Measurements from ENCODE around the gene LRIT2. TPM values are rescaled to one million over a fixed set of nuclear protein-coding genes. Genes with fewer than 3 reads are reported as not detected.

The LRIT2 gene
- total RNA-seq, 1 donor, result not detected

- no peaks in the 10 kb centered on the region for H3K9me3 ChIP-seq (ENCODE audit: low read depth, low read length)
- no peaks in the 10 kb centered on the region for H3K4me1 ChIP-seq (ENCODE audit: insufficient read depth, low read length)
- no peak overlapping the region for H3K4me3 ChIP-seq (ENCODE audit: low read length)
- H3K27me3 ChIP-seq (ENCODE audit: insufficient read depth, low read length), result no peaks in the 10 kb centered on the region
These were observed 5.0 kb upstream of the LRIT2 start for GRCh38 chr10:84230359-84230758.

DNA sequence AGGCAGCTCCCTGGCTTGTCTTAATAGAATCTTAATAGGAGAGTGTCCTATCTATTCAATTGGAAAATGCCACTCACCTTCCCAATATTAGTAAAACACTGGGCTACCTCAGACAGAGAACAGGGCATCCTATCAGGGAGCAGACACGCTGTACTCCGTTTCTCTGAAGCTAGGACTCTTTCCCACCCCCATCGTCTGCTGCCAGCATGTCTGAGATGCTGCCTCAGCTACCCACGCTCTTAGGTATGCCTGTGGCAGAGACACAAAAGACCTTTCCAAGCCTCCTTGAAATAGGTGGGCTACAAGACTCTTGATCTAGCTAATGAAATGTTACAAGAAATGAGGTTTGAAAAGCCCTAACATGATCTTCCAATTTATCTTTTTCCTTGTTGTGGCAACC, 2.5 kb upstream of the LRIT2 start:
- Histone ChIP-seq H3K9me3 (ENCODE audit: low read depth, low read length) (no peaks in the 10 kb centered on the region), H3K4me3 (ENCODE audit: low read length) (no peak overlapping the region), H3K27me3 (ENCODE audit: insufficient read depth, low read length) (no peaks in the 10 kb centered on the region), H3K4me1 (ENCODE audit: insufficient read depth, low read length) (no peaks in the 10 kb centered on the region)

DNA sequence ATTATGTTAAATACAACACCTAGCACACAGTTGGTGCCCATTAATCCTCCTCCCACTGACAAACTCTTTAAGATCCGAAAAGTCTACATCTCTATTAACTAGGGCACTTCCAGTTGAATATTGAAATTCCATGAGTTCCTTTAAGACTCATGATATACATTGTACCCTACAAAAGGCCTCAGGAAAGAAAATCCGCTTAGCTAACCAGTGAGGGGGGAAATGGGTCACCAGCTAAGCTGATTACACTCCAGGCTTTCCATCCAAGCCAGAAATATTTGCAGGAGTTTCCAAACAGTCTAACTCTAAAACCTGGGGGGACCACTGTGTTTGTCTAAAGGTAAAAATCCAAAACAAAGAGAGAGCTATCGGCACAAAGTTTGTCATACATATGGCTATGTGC, 1.3 kb upstream of the LRIT2 start:
- H3K27me3 ChIP-seq (ENCODE audit: insufficient read depth, low read length), result no peaks in the 10 kb centered on the region
- no peaks in the 10 kb centered on the region for H3K4me1 ChIP-seq (ENCODE audit: insufficient read depth, low read length)
- no peak overlapping the region for H3K4me3 ChIP-seq (ENCODE audit: low read length)
- no peaks in the 10 kb centered on the region for H3K9me3 ChIP-seq (ENCODE audit: low read depth, low read length)

- Histone ChIP-seq H3K4me3 (ENCODE audit: low read length) (no peak overlapping the region), H3K9me3 (ENCODE audit: low read depth, low read length) (no peaks in the 10 kb centered on the region), H3K4me1 (ENCODE audit: insufficient read depth, low read length) (no peaks in the 10 kb centered on the region), H3K27me3 (ENCODE audit: insufficient read depth, low read length) (no peaks in the 10 kb centered on the region)
These were observed 824 bp downstream of the LRIT2 start for GRCh38 chr10:84224411-84225028.

- no peaks in the 10 kb centered on the region for H3K9me3 ChIP-seq (ENCODE audit: low read depth, low read length)
- H3K4me3 ChIP-seq (ENCODE audit: low read length), result no peak overlapping the region
- H3K27me3 ChIP-seq (ENCODE audit: insufficient read depth, low read length), result no peaks in the 10 kb centered on the region
- no peaks in the 10 kb centered on the region for H3K4me1 ChIP-seq (ENCODE audit: insufficient read depth, low read length)
These were observed 3.4 kb downstream of the LRIT2 start for GRCh38 chr10:84221916-84222315.

GRCh38 chr10:84217746-84218145, 7.6 kb downstream of the LRIT2 start:
- Histone ChIP-seq H3K4me1 (ENCODE audit: insufficient read depth, low read length) (no peaks in the 10 kb centered on the region), H3K4me3 (ENCODE audit: low read length) (no peak overlapping the region), H3K27me3 (ENCODE audit: insufficient read depth, low read length) (no peaks in the 10 kb centered on the region), H3K9me3 (ENCODE audit: low read depth, low read length) (no peaks in the 10 kb centered on the region)

DNA sequence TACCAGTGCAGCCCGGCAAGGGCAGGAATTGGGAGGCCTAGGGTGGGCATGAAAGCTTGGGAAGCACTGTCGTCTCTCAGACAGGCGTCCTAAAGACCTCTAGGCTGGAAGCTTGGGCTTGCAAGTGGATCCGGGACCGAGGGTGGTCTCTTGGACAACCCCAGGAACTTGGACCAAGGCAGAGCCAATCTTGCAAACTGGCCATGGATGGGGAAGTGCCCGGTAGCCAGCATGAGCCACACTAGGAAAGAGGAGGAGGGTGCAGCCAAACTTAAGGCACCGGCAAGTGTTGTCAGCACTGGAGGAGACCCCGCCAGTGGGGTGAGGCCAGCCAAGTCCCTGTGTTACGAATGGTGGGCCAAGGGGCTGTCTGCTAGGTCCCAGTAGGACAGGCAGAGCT, 8.5 kb downstream of the LRIT2 start:
- H3K9me3 ChIP-seq (ENCODE audit: low read depth, low read length), result no peaks in the 10 kb centered on the region
- no peak overlapping the region for H3K4me3 ChIP-seq (ENCODE audit: low read length)
- no peaks in the 10 kb centered on the region for H3K27me3 ChIP-seq (ENCODE audit: insufficient read depth, low read length)
- no peaks in the 10 kb centered on the region for H3K4me1 ChIP-seq (ENCODE audit: insufficient read depth, low read length)

DNA sequence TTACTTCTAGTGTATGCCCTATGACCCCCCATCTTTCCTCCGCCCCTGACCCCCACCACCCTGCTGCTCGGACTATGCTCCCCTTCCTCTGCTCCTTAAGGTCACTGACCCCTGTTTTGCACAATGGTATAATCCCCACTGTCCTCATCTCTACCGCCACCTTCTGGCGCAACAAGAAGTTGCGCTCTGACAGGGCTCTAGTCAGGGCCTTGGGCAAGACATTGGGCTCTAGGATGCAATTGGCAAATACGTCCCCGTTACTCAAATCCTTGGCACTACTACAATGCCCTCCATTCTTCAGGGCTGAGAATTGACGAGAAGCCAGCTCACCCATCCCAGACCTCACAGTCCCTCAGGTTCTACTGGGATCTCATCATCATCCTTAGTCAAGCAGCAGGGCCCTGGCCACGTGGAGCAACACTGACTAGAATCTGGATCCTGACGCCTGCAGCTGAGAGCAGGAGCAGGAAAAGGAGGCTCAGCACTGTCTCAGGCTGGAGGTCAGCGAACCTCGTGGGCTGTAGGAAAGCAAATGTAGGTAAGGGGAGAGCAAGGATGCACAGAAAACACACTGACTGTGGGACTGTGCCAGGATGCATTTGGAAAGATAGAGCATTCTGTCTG, 10.6 kb downstream of the LRIT2 start:
- H3K4me3 ChIP-seq (ENCODE audit: low read length), result no peak overlapping the region
- H3K9me3 ChIP-seq (ENCODE audit: low read depth, low read length), result no peaks in the 10 kb centered on the region
- H3K27me3 ChIP-seq (ENCODE audit: insufficient read depth, low read length), result no peaks in the 10 kb centered on the region
- H3K4me1 ChIP-seq (ENCODE audit: insufficient read depth, low read length), result no peaks in the 10 kb centered on the region

- no peaks in the 10 kb centered on the region for H3K9me3 ChIP-seq (ENCODE audit: low read depth, low read length)
These were observed 11.2 kb downstream of the LRIT2 start for GRCh38 chr10:84214046-84214572.

DNA sequence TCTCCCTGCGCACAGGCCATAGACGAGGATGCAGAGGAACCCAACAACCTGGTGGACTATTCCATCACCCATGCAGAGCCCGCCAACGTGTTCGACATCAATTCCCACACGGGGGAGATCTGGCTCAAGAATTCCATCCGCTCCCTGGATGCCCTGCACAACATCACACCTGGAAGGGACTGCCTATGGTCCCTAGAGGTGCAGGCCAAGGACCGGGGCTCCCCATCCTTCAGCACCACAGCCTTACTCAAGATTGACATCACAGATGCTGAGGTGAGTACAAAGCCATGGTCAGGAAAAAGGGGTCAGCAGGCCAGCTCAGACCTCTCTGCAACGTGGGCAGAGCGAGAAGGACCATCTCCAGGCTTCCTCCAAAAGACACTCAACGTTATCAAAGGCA, 12.3 kb downstream of the LRIT2 start:
- Histone ChIP-seq H3K27me3 (ENCODE audit: insufficient read depth, low read length) (no peaks in the 10 kb centered on the region), H3K4me3 (ENCODE audit: low read length) (no peak overlapping the region), H3K9me3 (ENCODE audit: low read depth, low read length) (no peaks in the 10 kb centered on the region), H3K4me1 (ENCODE audit: insufficient read depth, low read length) (no peaks in the 10 kb centered on the region)

More at GRCh38 chr10:84214046-84214572, 11.2 kb downstream of the LRIT2 start:
- Histone ChIP-seq H3K4me3 (ENCODE audit: low read length) (no peak overlapping the region), H3K27me3 (ENCODE audit: insufficient read depth, low read length) (no peaks in the 10 kb centered on the region), H3K4me1 (ENCODE audit: insufficient read depth, low read length) (no peaks in the 10 kb centered on the region)

DNA sequence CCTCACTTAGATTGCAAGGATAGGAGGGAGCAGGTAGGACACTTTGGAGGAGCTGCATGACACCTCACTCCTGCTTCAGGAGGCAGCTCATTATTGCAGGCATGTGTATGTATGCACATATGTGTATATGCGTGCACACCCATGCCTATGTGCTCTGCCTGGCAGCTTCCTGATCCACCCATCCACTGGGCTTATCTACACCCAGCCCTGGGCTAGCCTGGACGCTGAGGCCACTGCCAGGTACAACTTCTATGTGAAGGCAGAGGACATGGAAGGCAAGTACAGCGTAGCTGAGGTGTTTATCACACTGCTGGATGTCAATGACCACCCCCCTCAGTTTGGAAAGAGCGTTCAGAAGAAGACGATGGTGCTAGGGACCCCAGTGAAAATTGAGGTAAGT, 13.3 kb downstream of the LRIT2 start:
- H3K4me1 ChIP-seq (ENCODE audit: insufficient read depth, low read length), result no peaks in the 10 kb centered on the region
- H3K27me3 ChIP-seq (ENCODE audit: insufficient read depth, low read length), result no peaks in the 10 kb centered on the region
- H3K9me3 ChIP-seq (ENCODE audit: low read depth, low read length), result no peaks in the 10 kb centered on the region
- no peak overlapping the region for H3K4me3 ChIP-seq (ENCODE audit: low read length)

- no peaks in the 10 kb centered on the region for H3K4me1 ChIP-seq (ENCODE audit: insufficient read depth, low read length)
- no peaks in the 10 kb centered on the region for H3K9me3 ChIP-seq (ENCODE audit: low read depth, low read length)
- no peaks in the 10 kb centered on the region for H3K27me3 ChIP-seq (ENCODE audit: insufficient read depth, low read length)
- no peak overlapping the region for H3K4me3 ChIP-seq (ENCODE audit: low read length)
These were observed 13.8 kb downstream of the LRIT2 start for GRCh38 chr10:84211566-84211965.

- no peaks in the 10 kb centered on the region for H3K27me3 ChIP-seq (ENCODE audit: insufficient read depth, low read length)
- no peak overlapping the region for H3K4me3 ChIP-seq (ENCODE audit: low read length)
- H3K9me3 ChIP-seq (ENCODE audit: low read depth, low read length), result no peaks in the 10 kb centered on the region
- H3K4me1 ChIP-seq (ENCODE audit: insufficient read depth, low read length), result no peaks in the 10 kb centered on the region
These were observed 17.3 kb downstream of the LRIT2 start for GRCh38 chr10:84208023-84208422.

GRCh38 chr10:84205853-84206525, 19.4 kb downstream of the LRIT2 start:
- H3K27me3 ChIP-seq (ENCODE audit: insufficient read depth, low read length), result no peaks in the 10 kb centered on the region
- no peaks in the 10 kb centered on the region for H3K4me1 ChIP-seq (ENCODE audit: insufficient read depth, low read length)
- H3K4me3 ChIP-seq (ENCODE audit: low read length), result no peak overlapping the region

DNA sequence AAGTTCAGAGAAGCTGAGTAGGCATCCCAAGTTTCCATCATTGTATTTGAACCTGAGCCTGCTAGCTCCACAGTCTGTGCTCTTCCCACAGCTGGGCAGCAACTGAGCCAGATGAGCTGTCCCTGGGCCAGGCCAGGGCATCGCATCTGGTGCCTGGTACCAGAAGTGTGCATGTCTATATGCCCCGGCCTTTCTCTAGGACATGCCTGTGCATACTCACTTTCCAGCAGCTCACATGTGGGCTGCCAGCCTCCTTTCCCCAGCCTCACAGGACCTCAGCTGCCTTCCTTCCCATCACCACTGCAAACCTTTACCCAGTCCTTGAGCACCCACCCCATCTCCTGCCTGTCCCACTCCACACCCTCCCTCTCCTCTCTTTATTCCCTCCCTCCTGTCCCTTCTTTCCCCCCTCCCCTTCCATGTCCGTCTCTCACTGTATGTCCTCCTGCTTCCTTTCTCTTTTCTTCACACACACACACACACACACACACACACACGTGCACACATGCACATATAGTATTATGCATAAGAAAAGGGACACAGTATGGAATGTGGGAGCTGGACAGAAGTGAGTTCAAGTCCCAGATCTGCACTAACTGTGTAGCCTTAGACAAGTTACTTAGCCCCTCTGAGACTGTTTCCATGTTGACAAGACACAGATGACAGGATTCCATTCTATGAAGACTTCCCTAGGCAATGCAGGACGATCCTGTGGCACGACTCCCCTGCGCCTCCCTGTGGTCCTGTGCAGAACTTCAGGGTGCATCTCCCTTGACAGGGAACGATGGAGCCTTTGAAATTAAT, 20.1 kb downstream of the LRIT2 start:
- Histone ChIP-seq H3K4me1 (ENCODE audit: insufficient read depth, low read length) (no peaks in the 10 kb centered on the region), H3K27me3 (ENCODE audit: insufficient read depth, low read length) (no peaks in the 10 kb centered on the region), H3K9me3 (ENCODE audit: low read depth, low read length) (no peaks in the 10 kb centered on the region), H3K4me3 (ENCODE audit: low read length) (no peak overlapping the region)

More at GRCh38 chr10:84205853-84206525, 19.4 kb downstream of the LRIT2 start:
- no peaks in the 10 kb centered on the region for H3K9me3 ChIP-seq (ENCODE audit: low read depth, low read length)

Measured in mononuclear cell (primary cell).